Measurements from ENCODE around the gene TEDC2.
"Not testable (repeated sequence)": the region's sequence is repeated elsewhere in the genome, so short reads cannot be mapped to it uniquely, and the experiment has no call there.

Gene TEDC2

GRCh38 chr16:2473999-2474876, 14.3 kb downstream of the TEDC2 start:
- no peak overlapping the region for H3K27ac Mint-ChIP-seq
- DNase-seq (ENCODE audit: low spot score in 2 of 2) (peak; percentile 50 to 69), ATAC-seq (ENCODE audit: low read depth) (peak; percentile 76)
- no peaks in the 10 kb centered on the region for H3K36me3 Mint-ChIP-seq
- peak overlapping the region; percentile 81 for H3K4me3 Mint-ChIP-seq
- peaks cover 18% of the 10 kb centered on the region for H3K27me3 Mint-ChIP-seq
- peaks cover 19% of the 10 kb centered on the region for H3K4me1 Mint-ChIP-seq
- no peaks in the 10 kb centered on the region for H3K9me3 Mint-ChIP-seq

DNA sequence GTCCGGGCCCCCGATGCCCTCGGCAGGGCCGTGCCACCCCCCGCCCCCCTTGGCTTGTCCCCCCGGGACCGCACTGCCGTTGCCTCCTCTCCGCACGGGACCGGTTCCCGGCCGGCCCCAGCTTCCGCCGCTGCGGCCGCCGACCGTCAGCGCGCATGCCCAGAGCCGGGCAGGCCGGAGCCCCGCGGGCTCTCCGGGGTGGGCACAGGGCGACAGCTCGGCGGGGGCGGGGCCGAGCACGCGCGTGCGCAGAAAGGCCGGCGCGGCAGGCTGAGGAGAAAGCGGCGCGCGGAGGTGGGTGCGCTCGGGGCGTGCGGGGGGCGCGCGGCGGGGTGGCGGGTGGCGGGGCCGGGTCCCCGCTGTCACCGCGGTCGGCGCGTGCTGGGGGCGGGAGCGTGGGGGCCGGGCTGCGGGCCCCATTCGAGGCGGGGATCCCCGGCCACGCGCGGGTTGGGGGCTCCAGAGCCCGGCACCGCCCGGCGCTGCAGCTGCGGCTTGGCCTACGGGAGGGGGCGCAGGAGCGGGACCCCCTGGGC, 15.0 kb downstream of the TEDC2 start, which contains the start of gene TBC1D24:
Gene TBC1D24 (plus strand): TSS at position 251 of the 536 bp plus-strand sequence. CDS start 21,022 bp downstream, outside the sequence.
- DNase-seq (ENCODE audit: low spot score in 2 of 2) (peak; percentile 72 to 75), ATAC-seq (ENCODE audit: low read depth) (peak; percentile 68)
- H3K27ac Mint-ChIP-seq = no peak within 1 kb of the TSS
- H3K36me3 Mint-ChIP-seq = no peaks in the 10 kb centered on the region
- H3K4me3 Mint-ChIP-seq = peak within 1 kb of the TSS; percentile 81
- no peaks in the 10 kb centered on the region for H3K9me3 Mint-ChIP-seq
- peaks cover 13% of the 10 kb centered on the region for H3K27me3 Mint-ChIP-seq
- H3K4me1 Mint-ChIP-seq = peaks cover 13% of the 10 kb centered on the region

- Mint-ChIP-seq H3K4me3 (peak overlapping the region; percentile 71), H3K4me1 (peaks cover 9% of the 10 kb centered on the region), H3K36me3 (no peaks in the 10 kb centered on the region), H3K9me3 (no peaks in the 10 kb centered on the region), H3K27ac (no peak overlapping the region), H3K27me3 (peaks cover 10% of the 10 kb centered on the region)
- DNase-seq (ENCODE audit: low spot score in 2 of 2) = no peak
- ATAC-seq (ENCODE audit: low read depth) = peak; percentile 22
These were observed 15.8 kb downstream of the TEDC2 start for GRCh38 chr16:2475413-2476344.

GRCh38 chr16:2476345-2476720, 16.4 kb downstream of the TEDC2 start:
- H3K36me3 Mint-ChIP-seq = no peaks in the 10 kb centered on the region
- no peak for ATAC-seq (ENCODE audit: low read depth)
- H3K27ac Mint-ChIP-seq = no peak overlapping the region
- peaks cover 10% of the 10 kb centered on the region for H3K27me3 Mint-ChIP-seq
- H3K4me1 Mint-ChIP-seq = peaks cover 9% of the 10 kb centered on the region
- H3K9me3 Mint-ChIP-seq = no peaks in the 10 kb centered on the region
- H3K4me3 Mint-ChIP-seq = peak overlapping the region; percentile 58
- DNase-seq (ENCODE audit: low spot score in 2 of 2) = no peak

DNA sequence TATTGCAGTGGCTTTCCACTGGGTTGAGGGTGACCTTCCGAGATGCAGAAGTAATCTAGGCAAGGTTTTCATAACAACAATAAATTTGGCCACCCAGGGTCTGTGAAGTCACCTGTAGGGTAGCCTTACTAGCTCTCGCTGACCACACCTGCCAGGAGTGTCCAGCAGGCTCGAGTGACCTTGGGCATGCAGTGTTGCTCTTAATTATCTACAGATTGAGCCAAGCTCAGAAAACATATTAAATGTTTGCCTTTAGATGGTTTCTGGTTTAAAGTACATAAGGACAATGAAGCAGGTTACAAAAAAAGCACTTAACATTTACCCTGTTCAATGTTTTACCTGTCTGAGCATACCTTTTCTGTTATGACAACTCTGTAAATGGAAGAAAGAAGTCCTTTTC, 16.8 kb downstream of the TEDC2 start:
- no peak overlapping the region for H3K27ac Mint-ChIP-seq
- peaks cover 10% of the 10 kb centered on the region for H3K27me3 Mint-ChIP-seq
- H3K9me3 Mint-ChIP-seq = no peaks in the 10 kb centered on the region
- H3K4me1 Mint-ChIP-seq = peaks cover 9% of the 10 kb centered on the region
- no peaks in the 10 kb centered on the region for H3K36me3 Mint-ChIP-seq
- ATAC-seq (ENCODE audit: low read depth) (no peak), DNase-seq (ENCODE audit: low spot score in 2 of 2) (no peak)
- peak overlapping the region; percentile 58 for H3K4me3 Mint-ChIP-seq

DNA sequence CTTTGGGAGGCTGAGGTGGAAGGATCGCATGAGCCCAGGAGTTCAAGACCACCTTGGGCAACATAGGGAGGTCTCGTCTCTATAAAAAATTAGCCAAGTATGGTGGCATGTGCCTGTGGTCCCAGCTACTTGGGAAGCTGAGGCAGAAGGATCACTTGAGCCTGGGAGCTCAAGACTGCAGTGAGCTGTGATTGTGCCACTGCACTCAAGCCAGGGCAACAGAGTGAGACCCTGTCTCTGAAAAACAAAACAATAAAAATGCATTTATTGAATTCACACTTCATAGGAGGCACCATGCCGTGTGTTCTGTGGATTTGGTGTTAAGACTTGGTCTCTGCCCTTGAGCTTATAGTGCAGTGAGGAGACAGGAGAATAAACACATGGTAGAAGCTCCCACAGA, 17.4 kb downstream of the TEDC2 start:
- H3K36me3 Mint-ChIP-seq = no peaks in the 10 kb centered on the region
- ATAC-seq (ENCODE audit: low read depth) (no peak), DNase-seq (ENCODE audit: low spot score in 2 of 2) (no peak)
- H3K4me3 Mint-ChIP-seq = no peak overlapping the region
- peaks cover 8% of the 10 kb centered on the region for H3K27me3 Mint-ChIP-seq
- H3K4me1 Mint-ChIP-seq = peaks cover 12% of the 10 kb centered on the region
- H3K9me3 Mint-ChIP-seq = no peaks in the 10 kb centered on the region
- H3K27ac Mint-ChIP-seq = no peak overlapping the region

DNA sequence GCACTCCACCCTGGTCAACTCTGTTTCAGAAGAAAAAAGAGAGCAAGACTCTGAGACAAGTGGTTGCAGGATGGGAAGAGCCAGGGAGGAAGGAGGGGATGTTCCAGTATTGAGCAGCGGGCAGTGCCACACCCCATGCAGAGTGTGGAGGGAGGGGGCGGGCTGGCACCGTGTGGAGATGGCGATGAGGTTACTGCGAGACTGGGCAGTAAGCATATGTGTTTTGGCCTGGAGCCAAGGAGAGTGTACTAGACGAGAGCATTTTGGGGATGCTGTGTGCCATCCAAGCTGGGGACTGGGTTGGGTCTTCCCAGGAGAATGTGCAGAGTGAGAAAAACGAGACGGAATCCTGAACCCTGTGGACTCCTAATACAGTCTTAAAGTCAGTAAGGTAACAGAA, 18.4 kb downstream of the TEDC2 start:
- Mint-ChIP-seq H3K27me3 (peaks cover 2% of the 10 kb centered on the region), H3K4me1 (peaks cover 10% of the 10 kb centered on the region), H3K4me3 (no peak overlapping the region), H3K36me3 (peaks cover 2% of the 10 kb centered on the region), H3K9me3 (no peaks in the 10 kb centered on the region), H3K27ac (no peak overlapping the region)
- DNase-seq (ENCODE audit: low spot score in 2 of 2) = no peak
- ATAC-seq (ENCODE audit: low read depth) = no peak

DNA sequence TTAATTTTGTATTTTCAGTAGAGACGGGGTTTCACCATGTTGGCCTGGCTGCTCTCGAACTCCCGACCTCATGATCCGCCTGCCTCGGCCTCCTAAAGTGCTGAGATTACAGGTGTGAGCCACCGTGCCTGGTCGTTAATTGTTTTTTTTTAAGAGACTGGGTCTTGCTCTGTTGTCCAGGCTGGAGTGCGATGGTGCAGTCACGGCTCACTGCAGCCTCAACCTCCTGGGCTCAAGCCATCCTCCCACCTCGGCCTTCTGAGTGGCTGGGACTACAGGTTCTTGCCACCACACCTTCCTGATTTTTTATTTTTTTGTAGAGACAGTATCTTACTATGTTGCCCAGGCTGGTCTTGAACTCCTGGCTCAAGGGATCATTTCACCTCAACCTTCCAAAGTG, 20.1 kb downstream of the TEDC2 start:
- H3K27ac Mint-ChIP-seq; H3K4me3 Mint-ChIP-seq; DNase-seq (ENCODE audit: low spot score in 2 of 2); ATAC-seq (ENCODE audit: low read depth); H3K36me3 Mint-ChIP-seq; H3K9me3 Mint-ChIP-seq; H3K27me3 Mint-ChIP-seq: not testable (repeated sequence)
- peaks cover 11% of the 10 kb centered on the region for H3K4me1 Mint-ChIP-seq

DNA sequence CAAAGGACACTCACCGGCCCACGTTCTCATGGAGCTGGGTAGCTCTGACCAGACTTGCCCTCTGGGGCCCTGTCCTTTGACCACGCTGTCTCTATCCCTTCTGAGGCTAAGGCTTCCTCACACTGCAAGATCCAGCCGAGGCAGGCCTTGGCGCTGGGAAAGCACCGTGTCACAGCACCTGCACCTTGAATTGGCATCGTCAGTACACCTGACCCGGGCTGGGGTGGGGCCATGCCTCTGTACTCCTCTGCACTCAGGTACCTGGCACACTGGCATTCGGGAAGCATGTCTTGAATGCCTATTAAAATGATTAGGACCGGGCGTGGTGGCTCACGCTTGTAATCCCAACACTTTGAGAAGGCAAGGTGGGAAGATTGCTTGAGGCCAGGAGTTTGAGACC, 21.0 kb downstream of the TEDC2 start:
- Mint-ChIP-seq H3K27ac (no peak overlapping the region), H3K4me3 (no peak overlapping the region), H3K27me3 (no peaks in the 10 kb centered on the region), H3K4me1 (peaks cover 11% of the 10 kb centered on the region), H3K36me3 (peaks cover 2% of the 10 kb centered on the region), H3K9me3 (no peaks in the 10 kb centered on the region)
- no peak for ATAC-seq (ENCODE audit: low read depth)
- DNase-seq (ENCODE audit: low spot score in 2 of 2) = no peak

GRCh38 chr16:2481676-2482075, 21.8 kb downstream of the TEDC2 start:
- DNase-seq (ENCODE audit: low spot score in 2 of 2) = no peak
- peaks cover 2% of the 10 kb centered on the region for H3K36me3 Mint-ChIP-seq
- no peak overlapping the region for H3K27ac Mint-ChIP-seq
- no peaks in the 10 kb centered on the region for H3K27me3 Mint-ChIP-seq
- ATAC-seq (ENCODE audit: low read depth) = no peak
- H3K9me3 Mint-ChIP-seq = no peaks in the 10 kb centered on the region
- no peak overlapping the region for H3K4me3 Mint-ChIP-seq
- peaks cover 12% of the 10 kb centered on the region for H3K4me1 Mint-ChIP-seq

GRCh38 chr16:2482249-2482648, 22.3 kb downstream of the TEDC2 start:
- H3K36me3 Mint-ChIP-seq = peaks cover 2% of the 10 kb centered on the region
- H3K9me3 Mint-ChIP-seq = no peaks in the 10 kb centered on the region
- H3K4me1 Mint-ChIP-seq = peaks cover 17% of the 10 kb centered on the region
- DNase-seq (ENCODE audit: low spot score in 2 of 2) (no peak), ATAC-seq (ENCODE audit: low read depth) (no peak)
- no peak overlapping the region for H3K4me3 Mint-ChIP-seq
- peak overlapping the region; percentile 66 for H3K27ac Mint-ChIP-seq
- no peaks in the 10 kb centered on the region for H3K27me3 Mint-ChIP-seq

- Mint-ChIP-seq H3K9me3 (no peaks in the 10 kb centered on the region), H3K4me3 (no peak overlapping the region), H3K36me3 (peaks cover 2% of the 10 kb centered on the region), H3K27me3 (no peaks in the 10 kb centered on the region), H3K4me1 (peaks cover 19% of the 10 kb centered on the region), H3K27ac (peak overlapping the region; percentile 66)
- no peak for ATAC-seq (ENCODE audit: low read depth)
- no peak for DNase-seq (ENCODE audit: low spot score in 2 of 2)
These were observed 23.0 kb downstream of the TEDC2 start for GRCh38 chr16:2482708-2483534.
